CD4-positive, alpha-beta T cell (primary cell): ENCODE measurements around the gene CRB1. TPM values are rescaled to one million over a fixed set of nuclear protein-coding genes. Genes with fewer than 3 reads are reported as not detected.
"Not testable (repeated sequence)": the region's sequence is repeated elsewhere in the genome, so short reads cannot be mapped to it uniquely, and the experiment has no call there.

Source experiments
- ATAC-seq: fragments of 200-7000 bp; cut with Tn5 transposase; one replicate; pipeline ENCODE4 v1.10.0; 2022; ENCODE audit warnings: mild to moderate bottlenecking; ENCODE audit not compliant: poor library complexity
- CTCF ChIA-PET: fragments of 350-600 bp; sonication (Branson Sonifier 250); formaldehyde crosslinking; loops from one replicate; lab custom pipeline; 2021; ENCODE audit warnings: antibody characterized with exemption, inconsistent platforms; lab: Charles Lee
- POLR2A ChIA-PET: fragments of 350-600 bp; sonication (Branson Sonifier 250); formaldehyde crosslinking; loops from one replicate; lab custom pipeline; 2021; ENCODE audit warnings: antibody characterized with exemption, inconsistent platforms; lab: Charles Lee
- DNase-seq, 14 experiments: peaks; one replicate each; pipeline ENCODE4 v3.0.0-alpha.2; 2013 to 2020; ENCODE audit warnings: mixed read lengths in 2 of 14
- H3K27ac ChIP-seq, 2 donors: one replicate each; pipeline versions ENCODE4 v1.5.1 to v1.7.0; 2013; ENCODE audit warnings: low read length in 2 of 2, low read depth in 1 of 2, mild to moderate bottlenecking in 1 of 2
- H3K27me3 ChIP-seq, 2 experiments: 1 replicate in 1 of 2; 2 replicates in 1 of 2; pipeline versions ENCODE4 v1.6.1 to v1.7.0; 2013; ENCODE audit warnings: low read length in 2 of 2, control low read depth in 1 of 2, mild to moderate bottlenecking in 1 of 2, moderate library complexity in 1 of 2; ENCODE audit not compliant: insufficient read depth in 2 of 2, control insufficient read depth in 1 of 2
- H3K36me3 ChIP-seq: one replicate; pipeline ENCODE4 v1.6.1; 2013; ENCODE audit warnings: low read length, control low read depth; ENCODE audit not compliant: insufficient read depth
- H3K4me1 ChIP-seq: one replicate; pipeline ENCODE4 v1.6.1; 2013; ENCODE audit warnings: low read length, control low read depth; ENCODE audit not compliant: insufficient read depth
- H3K4me3 ChIP-seq: one replicate; pipeline ENCODE4 v1.5.1; 2013; ENCODE audit warnings: mild to moderate bottlenecking, low read length, moderate library complexity
- H3K9me3 ChIP-seq, 2 experiments: 1 replicate in 1 of 2; 2 replicates in 1 of 2; pipeline versions ENCODE4 v1.6.1 to v1.7.0; 2013; ENCODE audit warnings: low read length in 2 of 2, mild to moderate bottlenecking in 2 of 2, control low read depth in 1 of 2, moderate library complexity in 1 of 2; ENCODE audit not compliant: control insufficient read depth in 1 of 2, insufficient read depth in 1 of 2
- H3K27ac Mint-ChIP-seq: one replicate; pipeline ENCODE4 v1.8.0; 2020; ENCODE audit warnings: mixed read lengths
- H3K27me3 Mint-ChIP-seq: one replicate; pipeline ENCODE4 v1.8.0; 2021; ENCODE audit warnings: mixed read lengths
- H3K36me3 Mint-ChIP-seq: one replicate; pipeline ENCODE4 v1.8.0; 2021; ENCODE audit warnings: low read depth, mixed read lengths
- H3K4me1 Mint-ChIP-seq: one replicate; pipeline ENCODE4 v1.8.0; 2021; ENCODE audit warnings: low read depth, mixed read lengths
- H3K4me3 Mint-ChIP-seq: one replicate; pipeline ENCODE4 v1.8.0; 2020; ENCODE audit warnings: mild to moderate bottlenecking, mixed read lengths
- H3K9me3 Mint-ChIP-seq: one replicate; pipeline ENCODE4 v1.8.0; 2020; ENCODE audit warnings: mixed read lengths
- CTCF ChIP-seq: fragments of 200-600 bp; IDR thresholded peaks from one replicate; pipeline ENCODE4 v1.8.0; 2022; ENCODE audit warnings: antibody characterized with exemption, mild to moderate bottlenecking
- intact Hi-C, 2 experiments: fragments of 100-400 bp; cut with DNase I in 1 of 2; cut with micrococcal nuclease in 1 of 2; formaldehyde crosslinking; loops; one replicate each; pipeline versions ENCODE4 v1.15.1 to v1.9.0; 2023 to 2025; cut with DNase I, micrococcal nuclease
- total RNA-seq, 174 experiments: library from RNA in 2 of 174; stranded (reverse) in 2 of 174; gene quantifications; one replicate each; pipeline ENCODE4 v1.2.3 and lab custom pipeline; 2021 to 2026

The CRB1 gene
- total RNA-seq, 2 experiments from 2014 or later: 0.17 to 0.25 TPM

- DNase-seq (no peak), ATAC-seq (no peak)
- ChIA-PET POLR2A (interaction anchor here (1.0 to 1.6 kb wide), 2 partner anchors 8 to 10 kb away, joined by 3 to 6 read pairs; no protein-coding TSS in a partner anchor), CTCF (interaction anchor here (1.1 to 1.2 kb wide), 4 partner anchors 10 to 960 kb away, joined by 3 to 18 read pairs (median 3); no protein-coding TSS in a partner anchor)
- Mint-ChIP-seq H3K9me3 (no peaks in the 10 kb centered on the region), H3K36me3 (no peaks in the 10 kb centered on the region), H3K27ac (no peak overlapping the region), H3K27me3 (peaks cover 15% of the 10 kb centered on the region), H3K4me1 (no peaks in the 10 kb centered on the region), H3K4me3 (no peak overlapping the region)
- intact Hi-C loops: no loop called here
- H3K4me1 ChIP-seq: no peaks in the 10 kb centered on the region
- H3K27me3 ChIP-seq: no peaks in the 10 kb centered on the region
- H3K9me3 ChIP-seq: no peaks in the 10 kb centered on the region
- no peak for TF ChIP-seq CTCF
- no peak overlapping the region for H3K27ac ChIP-seq
- no peak overlapping the region for H3K4me3 ChIP-seq
- no peaks in the 10 kb centered on the region for H3K36me3 ChIP-seq
Observed at GRCh38 chr1:197400522-197400902, 132.5 kb downstream of the CRB1 start.

- Mint-ChIP-seq H3K4me3 (no peak overlapping the region), H3K9me3 (no peaks in the 10 kb centered on the region), H3K27me3 (peaks cover 15% of the 10 kb centered on the region), H3K36me3 (no peaks in the 10 kb centered on the region), H3K27ac (no peak overlapping the region), H3K4me1 (no peaks in the 10 kb centered on the region)
- ATAC-seq (no peak), DNase-seq (no peak)
- intact Hi-C loops: no loop called here
- ChIA-PET CTCF (no interaction called here), POLR2A (no interaction called here)
- no peak for TF ChIP-seq CTCF
- no peaks in the 10 kb centered on the region for H3K27me3 ChIP-seq
- no peak overlapping the region for H3K27ac ChIP-seq
- no peaks in the 10 kb centered on the region for H3K36me3 ChIP-seq
- no peaks in the 10 kb centered on the region for H3K9me3 ChIP-seq
- no peak overlapping the region for H3K4me3 ChIP-seq
- H3K4me1 ChIP-seq: no peaks in the 10 kb centered on the region
Observed at GRCh38 chr1:197402189-197402588, 134.1 kb downstream of the CRB1 start.

- H3K4me3 Mint-ChIP-seq, H3K36me3 Mint-ChIP-seq, DNase-seq, H3K9me3 ChIP-seq, H3K4me1 ChIP-seq, H3K27me3 ChIP-seq, H3K36me3 ChIP-seq, CTCF ChIA-PET, H3K9me3 Mint-ChIP-seq, intact Hi-C loops, ATAC-seq, H3K4me3 ChIP-seq, H3K27ac ChIP-seq, H3K27ac Mint-ChIP-seq, POLR2A ChIA-PET: not testable (repeated sequence)
- Mint-ChIP-seq H3K4me1 (peaks cover 13% of the 10 kb centered on the region), H3K27me3 (peaks cover 15% of the 10 kb centered on the region)
Observed at GRCh38 chr1:197404774-197405173, 136.7 kb downstream of the CRB1 start.

- H3K27ac ChIP-seq, H3K9me3 Mint-ChIP-seq, H3K4me1 ChIP-seq, H3K36me3 ChIP-seq, H3K9me3 ChIP-seq, DNase-seq, H3K27me3 ChIP-seq, POLR2A ChIA-PET, intact Hi-C loops, H3K4me3 Mint-ChIP-seq, ATAC-seq, H3K4me3 ChIP-seq, CTCF ChIA-PET, H3K36me3 Mint-ChIP-seq, H3K27ac Mint-ChIP-seq: not testable (repeated sequence)
- peaks cover 15% of the 10 kb centered on the region for H3K27me3 Mint-ChIP-seq
- H3K4me1 Mint-ChIP-seq: peaks cover 20% of the 10 kb centered on the region
Observed at GRCh38 chr1:197405614-197406013, 137.6 kb downstream of the CRB1 start.
